ENCODE data around the gene USP12.
"Not testable (repeated sequence)": the region's sequence is repeated elsewhere in the genome, so short reads cannot be mapped to it uniquely, and the experiment has no call there.

The USP12 gene

GRCh38 chr13:27200413-27201070 is 28.9 kb upstream of the USP12 start:
- Histone ChIP-seq H3K9ac (ENCODE audit: low read depth, low read length) (no peak overlapping the region), H3K4me3 (ENCODE audit: low read length) (no peak overlapping the region), H3K4me2 (ENCODE audit: low read length) (no peak overlapping the region), H3K27me3 (ENCODE audit: control insufficient read depth, insufficient read depth, low read length) (no peaks in the 10 kb centered on the region), H3K36me3 (ENCODE audit: insufficient read depth, low read length) (no peaks in the 10 kb centered on the region), H3K4me1 (ENCODE audit: control insufficient read depth, insufficient read depth, low read length) (peaks cover 10% of the 10 kb centered on the region), H3K9me3 (replicated peaks; ENCODE audit: low read length) (no peaks in the 10 kb centered on the region)

- no peak overlapping the region for H3K4me3 ChIP-seq (ENCODE audit: low read length)
- no peak overlapping the region for H3K9ac ChIP-seq (ENCODE audit: low read depth, low read length)
- no peaks in the 10 kb centered on the region for H3K9me3 ChIP-seq (replicated peaks; ENCODE audit: low read length)
- peaks cover 18% of the 10 kb centered on the region for H3K4me1 ChIP-seq (ENCODE audit: control insufficient read depth, insufficient read depth, low read length)
- H3K4me2 ChIP-seq (ENCODE audit: low read length) = no peak overlapping the region
- no peaks in the 10 kb centered on the region for H3K36me3 ChIP-seq (ENCODE audit: insufficient read depth, low read length)
- H3K27me3 ChIP-seq (ENCODE audit: control insufficient read depth, insufficient read depth, low read length) = no peaks in the 10 kb centered on the region
Measured at GRCh38 chr13:27199696-27200095, 28.1 kb upstream of the USP12 start.

GRCh38 chr13:27199211-27199610 is 27.6 kb upstream of the USP12 start:
- Histone ChIP-seq H3K4me3 (ENCODE audit: low read length) (no peak overlapping the region), H3K4me1 (ENCODE audit: control insufficient read depth, insufficient read depth, low read length) (peaks cover 23% of the 10 kb centered on the region)

GRCh38 chr13:27194895-27195764 is 23.5 kb upstream of the USP12 start:
- H3K4me1 ChIP-seq (ENCODE audit: control insufficient read depth, insufficient read depth, low read length) = peaks cover 31% of the 10 kb centered on the region
- no peak overlapping the region for H3K4me3 ChIP-seq (ENCODE audit: low read length)
- no peaks in the 10 kb centered on the region for H3K36me3 ChIP-seq (ENCODE audit: insufficient read depth, low read length)
- H3K9me3 ChIP-seq (replicated peaks; ENCODE audit: low read length) = no peaks in the 10 kb centered on the region
- H3K9ac ChIP-seq (ENCODE audit: low read depth, low read length) = peak overlapping the region; percentile 19
- peak overlapping the region; percentile 60 for H3K4me2 ChIP-seq (ENCODE audit: low read length)
- no peaks in the 10 kb centered on the region for H3K27me3 ChIP-seq (ENCODE audit: control insufficient read depth, insufficient read depth, low read length)

More at GRCh38 chr13:27199211-27199610, 27.6 kb upstream of the USP12 start:
- Histone ChIP-seq H3K27me3 (ENCODE audit: control insufficient read depth, insufficient read depth, low read length) (no peaks in the 10 kb centered on the region), H3K9ac (ENCODE audit: low read depth, low read length) (no peak overlapping the region), H3K36me3 (ENCODE audit: insufficient read depth, low read length) (no peaks in the 10 kb centered on the region), H3K4me2 (ENCODE audit: low read length) (no peak overlapping the region), H3K9me3 (replicated peaks; ENCODE audit: low read length) (no peaks in the 10 kb centered on the region)

- Histone ChIP-seq H3K36me3 (ENCODE audit: insufficient read depth, low read length) (no peaks in the 10 kb centered on the region), H3K9me3 (replicated peaks; ENCODE audit: low read length) (no peaks in the 10 kb centered on the region), H3K4me1 (ENCODE audit: control insufficient read depth, insufficient read depth, low read length) (peaks cover 31% of the 10 kb centered on the region), H3K4me2 (ENCODE audit: low read length) (no peak overlapping the region), H3K9ac (ENCODE audit: low read depth, low read length) (no peak overlapping the region), H3K4me3 (ENCODE audit: low read length) (no peak overlapping the region), H3K27me3 (ENCODE audit: control insufficient read depth, insufficient read depth, low read length) (no peaks in the 10 kb centered on the region)
Measured at GRCh38 chr13:27194209-27194608, 22.6 kb upstream of the USP12 start.

- Histone ChIP-seq H3K36me3 (ENCODE audit: insufficient read depth, low read length) (no peaks in the 10 kb centered on the region), H3K4me1 (ENCODE audit: control insufficient read depth, insufficient read depth, low read length) (peaks cover 31% of the 10 kb centered on the region), H3K4me3 (ENCODE audit: low read length) (no peak overlapping the region), H3K9ac (ENCODE audit: low read depth, low read length) (no peak overlapping the region), H3K9me3 (replicated peaks; ENCODE audit: low read length) (no peaks in the 10 kb centered on the region), H3K27me3 (ENCODE audit: control insufficient read depth, insufficient read depth, low read length) (no peaks in the 10 kb centered on the region), H3K4me2 (ENCODE audit: low read length) (no peak overlapping the region)
Measured at GRCh38 chr13:27193496-27193895, 21.9 kb upstream of the USP12 start.

GRCh38 chr13:27192973-27193372 is 21.4 kb upstream of the USP12 start:
- H3K9me3 ChIP-seq (replicated peaks; ENCODE audit: low read length) = no peaks in the 10 kb centered on the region
- H3K4me2 ChIP-seq (ENCODE audit: low read length) = no peak overlapping the region
- H3K27me3 ChIP-seq (ENCODE audit: control insufficient read depth, insufficient read depth, low read length) = no peaks in the 10 kb centered on the region
- H3K9ac ChIP-seq (ENCODE audit: low read depth, low read length) = no peak overlapping the region
- peaks cover 31% of the 10 kb centered on the region for H3K4me1 ChIP-seq (ENCODE audit: control insufficient read depth, insufficient read depth, low read length)
- no peaks in the 10 kb centered on the region for H3K36me3 ChIP-seq (ENCODE audit: insufficient read depth, low read length)
- H3K4me3 ChIP-seq (ENCODE audit: low read length) = no peak overlapping the region

GRCh38 chr13:27192367-27192766 is 20.8 kb upstream of the USP12 start:
- H3K27me3 ChIP-seq (ENCODE audit: control insufficient read depth, insufficient read depth, low read length); H3K9ac ChIP-seq (ENCODE audit: low read depth, low read length); H3K9me3 ChIP-seq (replicated peaks; ENCODE audit: low read length); H3K4me3 ChIP-seq (ENCODE audit: low read length); H3K4me2 ChIP-seq (ENCODE audit: low read length); H3K36me3 ChIP-seq (ENCODE audit: insufficient read depth, low read length): not testable (repeated sequence)
- H3K4me1 ChIP-seq (ENCODE audit: control insufficient read depth, insufficient read depth, low read length) = peaks cover 31% of the 10 kb centered on the region

GRCh38 chr13:27189192-27189591 is 17.6 kb upstream of the USP12 start:
- Histone ChIP-seq H3K4me3 (ENCODE audit: low read length) (no peak overlapping the region), H3K9me3 (replicated peaks; ENCODE audit: low read length) (no peaks in the 10 kb centered on the region), H3K4me1 (ENCODE audit: control insufficient read depth, insufficient read depth, low read length) (peaks cover 14% of the 10 kb centered on the region), H3K9ac (ENCODE audit: low read depth, low read length) (no peak overlapping the region), H3K27me3 (ENCODE audit: control insufficient read depth, insufficient read depth, low read length) (no peaks in the 10 kb centered on the region), H3K4me2 (ENCODE audit: low read length) (no peak overlapping the region), H3K36me3 (ENCODE audit: insufficient read depth, low read length) (no peaks in the 10 kb centered on the region)

- H3K4me2 ChIP-seq (ENCODE audit: low read length) = no peak overlapping the region
- H3K9ac ChIP-seq (ENCODE audit: low read depth, low read length) = no peak overlapping the region
- peaks cover 17% of the 10 kb centered on the region for H3K4me1 ChIP-seq (ENCODE audit: control insufficient read depth, insufficient read depth, low read length)
- no peak overlapping the region for H3K4me3 ChIP-seq (ENCODE audit: low read length)
- no peaks in the 10 kb centered on the region for H3K36me3 ChIP-seq (ENCODE audit: insufficient read depth, low read length)
- no peaks in the 10 kb centered on the region for H3K27me3 ChIP-seq (ENCODE audit: control insufficient read depth, insufficient read depth, low read length)
- no peaks in the 10 kb centered on the region for H3K9me3 ChIP-seq (replicated peaks; ENCODE audit: low read length)
Measured at GRCh38 chr13:27188239-27188638, 16.6 kb upstream of the USP12 start.

- peaks cover 18% of the 10 kb centered on the region for H3K4me1 ChIP-seq (ENCODE audit: control insufficient read depth, insufficient read depth, low read length)
- no peaks in the 10 kb centered on the region for H3K9me3 ChIP-seq (replicated peaks; ENCODE audit: low read length)
- no peak overlapping the region for H3K9ac ChIP-seq (ENCODE audit: low read depth, low read length)
- no peaks in the 10 kb centered on the region for H3K27me3 ChIP-seq (ENCODE audit: control insufficient read depth, insufficient read depth, low read length)
- H3K36me3 ChIP-seq (ENCODE audit: insufficient read depth, low read length) = no peaks in the 10 kb centered on the region
- no peak overlapping the region for H3K4me2 ChIP-seq (ENCODE audit: low read length)
- no peak overlapping the region for H3K4me3 ChIP-seq (ENCODE audit: low read length)
Measured at GRCh38 chr13:27186295-27186694, 14.7 kb upstream of the USP12 start.

All from skeletal muscle satellite cell (primary cell).